Suprapubic skin (tissue), 3 donors: ENCODE results near the gene TUBA1A.

Source experiments
- EP300 ChIP-seq: sonication (generic); formaldehyde crosslinking; IDR thresholded peaks from one replicate; pipeline ENCODE4 v1.6.1; 2017; ENCODE audit warnings: antibody characterized with exemption
- TF ChIP-seq, protein P1 (sequence below), 2 donors: fragments of 200-600 bp in 1 of 2; fragments of 450-650 bp in 1 of 2; sonication (generic) in 1 of 2; IDR thresholded peaks; one replicate each; pipeline ENCODE4 v1.5.1; 2016 to 2019; ENCODE audit warnings: antibody characterized with exemption in 2 of 2, mild to moderate bottlenecking in 1 of 2, moderate library complexity in 1 of 2

DNA sequence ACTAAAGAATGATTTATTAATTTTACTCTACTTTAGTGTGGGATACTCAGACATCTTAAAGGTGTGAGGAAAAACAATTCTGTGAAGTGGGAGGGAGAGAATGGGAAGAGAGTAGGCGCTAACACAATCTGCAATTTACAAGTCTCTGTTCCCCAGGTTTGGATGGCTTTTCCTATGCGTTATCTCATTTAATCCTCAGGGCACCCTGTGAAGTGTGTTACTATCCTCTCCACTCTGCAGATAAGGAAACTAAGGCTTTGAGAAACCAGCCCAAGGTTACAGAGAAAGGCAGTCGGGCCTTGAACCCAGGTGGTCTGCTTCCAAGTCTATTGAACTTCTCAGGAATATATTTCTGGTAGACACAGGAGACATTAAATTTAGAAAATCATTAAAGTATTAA, 39.8 kb upstream of the TUBA1A start:
- TF ChIP-seq EP300, result no peak
- TF ChIP-seq, protein P1, sequence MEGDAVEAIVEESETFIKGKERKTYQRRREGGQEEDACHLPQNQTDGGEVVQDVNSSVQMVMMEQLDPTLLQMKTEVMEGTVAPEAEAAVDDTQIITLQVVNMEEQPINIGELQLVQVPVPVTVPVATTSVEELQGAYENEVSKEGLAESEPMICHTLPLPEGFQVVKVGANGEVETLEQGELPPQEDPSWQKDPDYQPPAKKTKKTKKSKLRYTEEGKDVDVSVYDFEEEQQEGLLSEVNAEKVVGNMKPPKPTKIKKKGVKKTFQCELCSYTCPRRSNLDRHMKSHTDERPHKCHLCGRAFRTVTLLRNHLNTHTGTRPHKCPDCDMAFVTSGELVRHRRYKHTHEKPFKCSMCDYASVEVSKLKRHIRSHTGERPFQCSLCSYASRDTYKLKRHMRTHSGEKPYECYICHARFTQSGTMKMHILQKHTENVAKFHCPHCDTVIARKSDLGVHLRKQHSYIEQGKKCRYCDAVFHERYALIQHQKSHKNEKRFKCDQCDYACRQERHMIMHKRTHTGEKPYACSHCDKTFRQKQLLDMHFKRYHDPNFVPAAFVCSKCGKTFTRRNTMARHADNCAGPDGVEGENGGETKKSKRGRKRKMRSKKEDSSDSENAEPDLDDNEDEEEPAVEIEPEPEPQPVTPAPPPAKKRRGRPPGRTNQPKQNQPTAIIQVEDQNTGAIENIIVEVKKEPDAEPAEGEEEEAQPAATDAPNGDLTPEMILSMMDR (IDR thresholded peaks at IDR 0.05), result no peak
